Psoas muscle (tissue), 8 donors: ENCODE data around the gene CD74. TPM values are rescaled to one million over a fixed set of nuclear protein-coding genes. Genes with fewer than 3 reads are reported as not detected.

Experiments
- ATAC-seq, 4 donors: fragments of 200-7000 bp; cut with Tn5 transposase; one replicate each; pipeline ENCODE4 v1.9.1; 2020; ENCODE audit warnings: moderate library complexity in 3 of 4, mild to moderate bottlenecking in 2 of 4
- DNase-seq, 2 donors: peaks; one replicate each; pipeline ENCODE4 v3.0.0-alpha.2; 2020
- H3K27ac ChIP-seq: fragments of 200-600 bp; one replicate; pipeline ENCODE4 v1.8.0; 2022
- H3K27me3 ChIP-seq, 3 donors: fragments of 200-600 bp in 1 of 3; one replicate each; pipeline versions ENCODE4 v1.6.1 to v1.8.0; 2013 to 2022; ENCODE audit warnings: low read length in 2 of 3, mild to moderate bottlenecking in 2 of 3, moderate library complexity in 1 of 3; ENCODE audit not compliant: insufficient read depth in 3 of 3
- H3K36me3 ChIP-seq, 2 donors: fragments of 200-600 bp in 1 of 2; one replicate each; pipeline versions ENCODE4 v1.6.1 to v1.8.0; 2013 to 2022; ENCODE audit warnings: low read depth in 1 of 2, mild to moderate bottlenecking in 1 of 2, moderate library complexity in 1 of 2; ENCODE audit not compliant: insufficient read depth in 1 of 2
- H3K4me1 ChIP-seq: fragments of 200-600 bp; one replicate; pipeline ENCODE4 v1.8.0; 2022
- H3K4me3 ChIP-seq: fragments of 200-600 bp; one replicate; pipeline ENCODE4 v1.8.0; 2022; ENCODE audit warnings: mild to moderate bottlenecking
- H3K9me3 ChIP-seq: fragments of 200-600 bp; one replicate; pipeline ENCODE4 v1.8.0; 2022
- CTCF ChIP-seq: fragments of 200-600 bp; IDR thresholded peaks from one replicate; pipeline ENCODE4 v1.8.0; 2022; ENCODE audit warnings: antibody characterized with exemption
- WGBS, 3 donors: extraction: QIAGEN DNeasy Blood & Tissue Kit; methylation state at CpG; one replicate each; pipeline versions ENCODE4 v1.1.6 to v1.1.7; 2013; 5-methylcytosine and 5-hydroxymethylcytosine counted together
- intact Hi-C, 2 donors: fragments of 100-400 bp; cut with DNase I; formaldehyde crosslinking; loops; one replicate each; pipeline versions ENCODE4 v1.11.0 to v1.14.2; 2022
- long read RNA-seq, 2 donors: library from polyadenylated mRNA; unstranded; transcript quantifications; one replicate each; pipeline ENCODE4 v2.0.0, GENCODE V29; 2021
- polyA plus RNA-seq, 3 donors: library from polyadenylated mRNA; stranded (reverse); fragments of 200-250 nt; gene quantifications; one replicate each; pipeline ENCODE4 v1.2.3, GENCODE V29; 2013
- total RNA-seq, 4 donors: library from RNA; stranded (reverse); fragmentation: NEBNext Ultra II Directional in 2 of 4; extraction: Animal tissue kit (Norgen Biotek cat#: 25700) in 2 of 4; gene quantifications; one replicate each; pipeline versions ENCODE4 v1.2.1 to v1.2.4, GENCODE V29; 2021 to 2023
- donor health status: healthy with polysubstance abuse.
- donor health status: DM: no; HTN: no; CAD: no; lungs with moderate emphysema.
- donor health status: Bipolar disorder and iron deficiency.
- donor health status: healthy.
- donor health status: DM: yes; HTN: yes; CAD: no.
- donor health status: DM: no; HTN: no; CAD: no.
- donor health status: DM: no; HTN: no; CAD: no.
- donor health status: DM: yes; HTN: yes; CAD: no.

Gene CD74
- total RNA-seq (100 to 1,000 TPM in 3 of 4 donors, 10 to 100 TPM in 1; 72.5 to 299 (median 156) TPM), polyA plus RNA-seq (10 to 100 TPM; 66.5 to 92.0 (median 83.7) TPM)
- long read RNA-seq, donor 1, transcript CD74-202 (8 exons, 1,449 nt), result major isoform, 44 of 63 reads
- long read RNA-seq, donor 1, transcript CD74-201 (9 exons, 981 nt), result minor isoform, 12 of 63 reads
- long read RNA-seq, donor 1, partial matches to known transcripts, result 4 of 63 reads
- long read RNA-seq, donor 1, other reads (novel, unspliced or antisense), result 3 of 63 reads
- long read RNA-seq, donor 2, transcript CD74-202 (8 exons, 1,449 nt), result major isoform, 112 of 144 reads
- long read RNA-seq, donor 2, transcript CD74-201 (9 exons, 981 nt), result minor isoform, 24 of 144 reads
- long read RNA-seq, donor 2, partial matches to known transcripts, result 4 of 144 reads
- long read RNA-seq, donor 2, other reads (novel, unspliced or antisense), result 4 of 144 reads

- no peak for TF ChIP-seq CTCF
- intact Hi-C loops, result no loop called here
- WGBS, 3 donors, result 39 to 43% (median 39%) methylated on average over 20 of the region's 20 CpGs
- no peaks in the 10 kb centered on the region for H3K27me3 ChIP-seq
- H3K4me1 ChIP-seq, result peaks cover 5% of the 10 kb centered on the region
- H3K4me3 ChIP-seq, result peak within 1 kb of the TSS; percentile 63
- peak within 1 kb of the TSS; percentile 61 for H3K27ac ChIP-seq
- ATAC-seq (peak in 3 of 4 donors; percentile 22 to 43 (median 25)), DNase-seq (peak; percentile 67 to 75)
- H3K9me3 ChIP-seq, result no peaks in the 10 kb centered on the region
- H3K36me3 ChIP-seq, result no peaks in the 10 kb centered on the region
These were observed at the start of gene CD74 for GRCh38 chr5:150412319-150413175. Gene CD74 (minus strand): TSS chr5:150412910. CDS start chr5:150412749, 161 bp downstream.

- peak; percentile 5 to 49 (median 14) for ATAC-seq
- Histone ChIP-seq H3K9me3 (no peaks in the 10 kb centered on the region), H3K36me3 (no peaks in the 10 kb centered on the region), H3K27me3 (no peaks in the 10 kb centered on the region), H3K4me3 (no peak overlapping the region), H3K4me1 (peaks cover 26% of the 10 kb centered on the region), H3K27ac (peak overlapping the region; percentile 76)
- WGBS, 3 donors, result 25 to 42% (median 32%) methylated on average over 2 of the region's 2 CpGs
- DNase-seq, result no peak
- TF ChIP-seq CTCF, result no peak
- intact Hi-C loops, result no loop called here
These were observed 48.5 kb upstream of the CD74 start for GRCh38 chr5:150461231-150461630.

GRCh38 chr5:150460781-150461180 lies 48.1 kb upstream of the CD74 start:
- ATAC-seq, result peak; percentile 50 to 77 (median 70)
- intact Hi-C loops, result no loop called here

More at GRCh38 chr5:150460781-150461180, 48.1 kb upstream of the CD74 start:
- Histone ChIP-seq H3K4me1 (peaks cover 26% of the 10 kb centered on the region), H3K36me3 (no peaks in the 10 kb centered on the region), H3K27ac (peak overlapping the region; percentile 76), H3K27me3 (no peaks in the 10 kb centered on the region), H3K9me3 (no peaks in the 10 kb centered on the region), H3K4me3 (no peak overlapping the region)
- no peak for DNase-seq
- no peak for TF ChIP-seq CTCF
- 18 to 23% (median 22%) methylated on average over 2 of the region's 2 CpGs for WGBS, 3 donors
